Effector memory CD4-positive, alpha-beta T cell (primary cell): Measurements from ENCODE around the gene EFR3B.
"Not testable (repeated sequence)": the region's sequence is repeated elsewhere in the genome, so short reads cannot be mapped to it uniquely, and the experiment has no call there.

Source experiments
- DNase-seq, 3 donors: peaks; one replicate each; pipeline ENCODE4 v3.0.0-alpha.2; 2020
- H3K27ac ChIP-seq: 2 replicates; pipeline ENCODE4 v1.7.0; 2013; ENCODE audit warnings: mild to moderate bottlenecking, low read length, moderate library complexity; ENCODE audit not compliant: insufficient read depth, poor library complexity, severe bottlenecking
- H3K27me3 ChIP-seq: replicated peaks from 2 replicates; pipeline ENCODE4 v1.7.0; 2013; ENCODE audit warnings: mild to moderate bottlenecking, low read length; ENCODE audit not compliant: insufficient read depth, control insufficient read depth, poor library complexity, severe bottlenecking
- H3K36me3 ChIP-seq: 2 replicates; pipeline ENCODE4 v1.7.0; 2013; ENCODE audit warnings: mild to moderate bottlenecking, low read length, moderate library complexity; ENCODE audit not compliant: control insufficient read depth, insufficient read depth
- H3K4me1 ChIP-seq: 2 replicates; pipeline ENCODE4 v1.7.0; 2013; ENCODE audit warnings: low read length, mild to moderate bottlenecking; ENCODE audit not compliant: control insufficient read depth, insufficient read depth, poor library complexity, severe bottlenecking
- H3K4me3 ChIP-seq: 2 replicates; pipeline ENCODE4 v1.7.0; 2013; ENCODE audit warnings: low read length, low read depth, mild to moderate bottlenecking; ENCODE audit not compliant: insufficient read depth, poor library complexity, severe bottlenecking
- H3K9me3 ChIP-seq: 2 replicates; pipeline ENCODE4 v1.7.0; 2013; ENCODE audit warnings: mild to moderate bottlenecking, low read length, moderate library complexity; ENCODE audit not compliant: control insufficient read depth

The EFR3B gene

DNA sequence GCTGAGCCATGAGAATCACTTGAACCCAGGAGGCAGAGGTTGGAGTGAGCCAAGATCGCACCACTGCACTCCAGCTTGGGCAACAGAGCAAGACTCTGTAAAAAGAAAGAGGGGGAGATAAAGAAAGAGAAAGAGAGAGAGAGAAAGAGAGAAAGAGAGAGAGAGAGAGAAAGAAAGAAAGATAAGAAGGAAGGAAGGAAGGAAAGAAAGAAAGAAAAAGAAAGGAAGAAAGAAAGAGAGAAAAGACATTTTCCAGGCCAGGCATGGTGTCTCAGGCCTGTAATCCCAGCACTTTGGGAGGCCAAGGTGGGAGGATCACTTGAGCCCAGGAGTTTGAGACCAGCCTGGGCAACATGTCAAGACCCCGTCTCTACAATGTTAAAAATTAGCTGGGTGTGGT lies 30.5 kb upstream of the EFR3B start:
- H3K4me1 ChIP-seq, DNase-seq, H3K27me3 ChIP-seq: not testable (repeated sequence)

GRCh38 chr2:25014631-25015030 lies 27.2 kb upstream of the EFR3B start:
- no peaks in the 10 kb centered on the region for H3K9me3 ChIP-seq
- no peak for DNase-seq

More for the DNA sequence above, 30.5 kb upstream of the EFR3B start:
- H3K36me3 ChIP-seq, H3K9me3 ChIP-seq, H3K27ac ChIP-seq, H3K4me3 ChIP-seq: not testable (repeated sequence)

GRCh38 chr2:25018681-25019080 lies 23.2 kb upstream of the EFR3B start:
- no peak overlapping the region for H3K27ac ChIP-seq
- H3K4me3 ChIP-seq: no peak overlapping the region
- no peaks in the 10 kb centered on the region for H3K4me1 ChIP-seq
- no peaks in the 10 kb centered on the region for H3K9me3 ChIP-seq
- no peak for DNase-seq
- H3K27me3 ChIP-seq: no peaks in the 10 kb centered on the region
- H3K36me3 ChIP-seq: no peaks in the 10 kb centered on the region

More at GRCh38 chr2:25014631-25015030, 27.2 kb upstream of the EFR3B start:
- Histone ChIP-seq H3K36me3 (no peaks in the 10 kb centered on the region), H3K4me3 (no peak overlapping the region), H3K27ac (no peak overlapping the region), H3K27me3 (no peaks in the 10 kb centered on the region), H3K4me1 (no peaks in the 10 kb centered on the region)

GRCh38 chr2:25021791-25022362 lies 20.0 kb upstream of the EFR3B start:
- Histone ChIP-seq H3K4me3 (no peak overlapping the region), H3K36me3 (no peaks in the 10 kb centered on the region), H3K27ac (no peak overlapping the region), H3K9me3 (no peaks in the 10 kb centered on the region), H3K27me3 (no peaks in the 10 kb centered on the region), H3K4me1 (no peaks in the 10 kb centered on the region)
- DNase-seq: no peak

DNA sequence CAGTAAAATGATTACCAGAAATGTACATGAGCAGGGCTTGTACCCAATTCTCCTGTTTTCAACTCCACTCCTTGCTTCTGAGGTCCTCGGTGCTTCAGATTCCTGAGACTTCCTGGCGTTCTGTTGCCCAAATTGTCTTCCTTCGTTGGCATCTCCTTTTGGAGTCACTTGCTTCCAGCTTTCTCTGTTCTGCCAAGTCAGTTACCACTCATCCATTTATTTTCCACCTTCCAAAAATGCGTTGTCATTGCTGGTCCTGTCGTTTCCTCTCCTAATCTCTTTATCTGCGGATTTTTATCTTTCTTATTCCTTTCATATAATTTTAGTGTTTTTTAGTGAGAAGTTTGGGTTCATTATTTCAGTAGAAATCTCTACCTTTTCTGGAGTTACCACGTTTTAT lies 18.5 kb upstream of the EFR3B start:
- DNase-seq: no peak
- Histone ChIP-seq H3K4me1 (no peaks in the 10 kb centered on the region), H3K9me3 (no peaks in the 10 kb centered on the region), H3K27ac (no peak overlapping the region), H3K27me3 (no peaks in the 10 kb centered on the region), H3K36me3 (no peaks in the 10 kb centered on the region), H3K4me3 (no peak overlapping the region)

GRCh38 chr2:25025229-25026007 lies 16.5 kb upstream of the EFR3B start:
- Histone ChIP-seq H3K4me1 (no peaks in the 10 kb centered on the region), H3K36me3 (no peaks in the 10 kb centered on the region), H3K4me3 (no peak overlapping the region), H3K9me3 (no peaks in the 10 kb centered on the region), H3K27ac (no peak overlapping the region), H3K27me3 (no peaks in the 10 kb centered on the region)
- no peak for DNase-seq

GRCh38 chr2:25026008-25026530 lies 15.8 kb upstream of the EFR3B start:
- Histone ChIP-seq H3K27me3 (no peaks in the 10 kb centered on the region), H3K36me3 (no peaks in the 10 kb centered on the region), H3K9me3 (no peaks in the 10 kb centered on the region), H3K4me1 (no peaks in the 10 kb centered on the region), H3K4me3 (no peak overlapping the region), H3K27ac (no peak overlapping the region)
- DNase-seq: no peak

- Histone ChIP-seq H3K4me1 (no peaks in the 10 kb centered on the region), H3K9me3 (no peaks in the 10 kb centered on the region), H3K36me3 (no peaks in the 10 kb centered on the region), H3K4me3 (no peak overlapping the region), H3K27ac (no peak overlapping the region), H3K27me3 (no peaks in the 10 kb centered on the region)
- no peak for DNase-seq
These were observed 12.7 kb upstream of the EFR3B start for GRCh38 chr2:25029183-25029554.

GRCh38 chr2:25030702-25031101 lies 11.2 kb upstream of the EFR3B start:
- H3K4me3 ChIP-seq: no peak overlapping the region
- H3K27me3 ChIP-seq: no peaks in the 10 kb centered on the region
- H3K27ac ChIP-seq: no peak overlapping the region
- no peaks in the 10 kb centered on the region for H3K9me3 ChIP-seq
- no peaks in the 10 kb centered on the region for H3K36me3 ChIP-seq
- DNase-seq: no peak
- no peaks in the 10 kb centered on the region for H3K4me1 ChIP-seq

- Histone ChIP-seq H3K36me3 (no peaks in the 10 kb centered on the region), H3K27ac (no peak overlapping the region), H3K27me3 (no peaks in the 10 kb centered on the region), H3K9me3 (no peaks in the 10 kb centered on the region), H3K4me1 (no peaks in the 10 kb centered on the region), H3K4me3 (no peak overlapping the region)
- DNase-seq: no peak
These were observed 9.8 kb upstream of the EFR3B start for GRCh38 chr2:25032094-25032493.
